NCI-H226 (cell line): Measurements from ENCODE around the gene ADCY6.

Experiments
- DNase-seq: peaks from one replicate; pipeline ENCODE4 v3.0.0-alpha.2; 2015

Gene ADCY6

GRCh38 chr12:48815126-48816110 is 26.5 kb upstream of the ADCY6 start:
- peak; percentile 89 for DNase-seq

GRCh38 chr12:48814262-48815125 is 25.6 kb upstream of the ADCY6 start:
- peak; percentile 83 for DNase-seq

- no peak for DNase-seq
These were observed 24.8 kb upstream of the ADCY6 start for GRCh38 chr12:48813465-48814261.

GRCh38 chr12:48812389-48812788 is 23.5 kb upstream of the ADCY6 start:
- no peak for DNase-seq

GRCh38 chr12:48811437-48812090 is 22.7 kb upstream of the ADCY6 start:
- DNase-seq, result no peak

GRCh38 chr12:48810903-48811431 is 22.1 kb upstream of the ADCY6 start:
- peak; percentile 86 for DNase-seq

GRCh38 chr12:48807981-48808380 is 19.1 kb upstream of the ADCY6 start:
- no peak for DNase-seq

- DNase-seq, result no peak
These were observed 14.8 kb upstream of the ADCY6 start for GRCh38 chr12:48803675-48804074.

GRCh38 chr12:48800971-48801370 is 12.1 kb upstream of the ADCY6 start:
- DNase-seq, result no peak

GRCh38 chr12:48800457-48800856 is 11.6 kb upstream of the ADCY6 start:
- no peak for DNase-seq

GRCh38 chr12:48796976-48797375 is 8.1 kb upstream of the ADCY6 start:
- no peak for DNase-seq

GRCh38 chr12:48795550-48796455 is 6.9 kb upstream of the ADCY6 start:
- peak; percentile 69 for DNase-seq

GRCh38 chr12:48794870-48795269 is 6.0 kb upstream of the ADCY6 start:
- DNase-seq, result peak; percentile 75

- DNase-seq, result no peak
These were observed 4.8 kb upstream of the ADCY6 start for GRCh38 chr12:48793696-48794095.

- no peak for DNase-seq
These were observed 1.0 kb upstream of the ADCY6 start for GRCh38 chr12:48789858-48790326.

- no peak for DNase-seq
These were observed 400 bp downstream of the ADCY6 start for GRCh38 chr12:48788524-48788853.

- no peak for DNase-seq
These were observed 932 bp downstream of the ADCY6 start for GRCh38 chr12:48787791-48788523.

GRCh38 chr12:48786591-48787544 is 2.0 kb downstream of the ADCY6 start:
- no peak for DNase-seq

GRCh38 chr12:48783432-48783831 is 5.5 kb downstream of the ADCY6 start:
- no peak for DNase-seq
